Subcutaneous abdominal adipose tissue (tissue), 5 donors: ENCODE data around the gene TM2D3.

Source experiments
- H3K27ac ChIP-seq: one replicate; pipeline ENCODE4 v1.7.0; 2013; ENCODE audit warnings: low read depth, mild to moderate bottlenecking, inconsistent platforms, low read length, moderate library complexity
- H3K27me3 ChIP-seq, 5 donors: one replicate each; pipeline ENCODE4 v1.7.0; 2013; ENCODE audit warnings: low read length in 5 of 5, inconsistent platforms in 1 of 5; ENCODE audit not compliant: control insufficient read depth in 5 of 5, insufficient read depth in 4 of 5
- H3K36me3 ChIP-seq, 5 donors: one replicate each; pipeline ENCODE4 v1.7.0; 2013; ENCODE audit warnings: low read length in 5 of 5; ENCODE audit not compliant: control insufficient read depth in 5 of 5, insufficient read depth in 5 of 5
- H3K4me1 ChIP-seq, 5 donors: one replicate each; pipeline ENCODE4 v1.7.0; 2013; ENCODE audit warnings: low read length in 5 of 5, mild to moderate bottlenecking in 3 of 5, moderate library complexity in 1 of 5; ENCODE audit not compliant: control insufficient read depth in 5 of 5, insufficient read depth in 5 of 5
- H3K4me3 ChIP-seq, 5 donors: one replicate each; pipeline ENCODE4 v1.7.0; 2013; ENCODE audit warnings: low read length in 5 of 5, low read depth in 1 of 5
- H3K9ac ChIP-seq, 5 donors: one replicate each; pipeline ENCODE4 v1.7.0; 2013; ENCODE audit warnings: low read length in 5 of 5, mild to moderate bottlenecking in 4 of 5, moderate library complexity in 3 of 5
- H3K9me3 ChIP-seq, 5 donors: one replicate each; pipeline ENCODE4 v1.7.0; 2013; ENCODE audit warnings: low read length in 5 of 5; ENCODE audit not compliant: control insufficient read depth in 5 of 5
- donor health status: healthy.
- donor health status: healthy.
- donor health status: healthy.
- donor health status: healthy.
- donor health status: healthy.

The TM2D3 gene

DNA sequence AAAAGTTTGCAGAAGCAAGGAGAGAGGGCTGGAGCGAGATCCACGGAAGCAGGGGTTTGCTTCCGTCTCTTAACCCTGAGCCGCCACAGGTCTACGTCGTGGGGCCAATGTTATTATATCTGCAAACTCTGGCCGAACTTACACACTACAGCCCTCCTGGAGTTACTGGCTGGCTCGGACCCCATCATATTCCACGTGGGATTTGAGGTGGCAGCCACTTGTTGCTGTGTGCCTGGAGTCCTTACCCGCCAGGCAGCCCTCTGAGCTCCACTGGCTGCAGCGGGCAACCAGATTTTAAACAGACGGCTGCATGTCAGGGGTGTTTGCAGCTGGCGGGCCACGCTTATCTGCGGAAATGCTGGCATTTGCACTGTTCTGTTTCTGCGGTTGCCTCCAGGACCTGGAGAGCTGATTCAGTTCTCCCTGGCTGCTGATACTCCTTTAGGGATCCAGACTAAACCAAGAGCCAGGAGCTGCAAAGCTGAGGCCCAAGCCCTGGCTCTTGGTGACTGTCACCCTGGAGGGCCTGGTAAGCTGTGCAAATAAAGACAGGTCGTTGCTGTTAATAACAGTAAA is 34.7 kb downstream of the TM2D3 start:
- H3K27ac ChIP-seq = no peak overlapping the region

DNA sequence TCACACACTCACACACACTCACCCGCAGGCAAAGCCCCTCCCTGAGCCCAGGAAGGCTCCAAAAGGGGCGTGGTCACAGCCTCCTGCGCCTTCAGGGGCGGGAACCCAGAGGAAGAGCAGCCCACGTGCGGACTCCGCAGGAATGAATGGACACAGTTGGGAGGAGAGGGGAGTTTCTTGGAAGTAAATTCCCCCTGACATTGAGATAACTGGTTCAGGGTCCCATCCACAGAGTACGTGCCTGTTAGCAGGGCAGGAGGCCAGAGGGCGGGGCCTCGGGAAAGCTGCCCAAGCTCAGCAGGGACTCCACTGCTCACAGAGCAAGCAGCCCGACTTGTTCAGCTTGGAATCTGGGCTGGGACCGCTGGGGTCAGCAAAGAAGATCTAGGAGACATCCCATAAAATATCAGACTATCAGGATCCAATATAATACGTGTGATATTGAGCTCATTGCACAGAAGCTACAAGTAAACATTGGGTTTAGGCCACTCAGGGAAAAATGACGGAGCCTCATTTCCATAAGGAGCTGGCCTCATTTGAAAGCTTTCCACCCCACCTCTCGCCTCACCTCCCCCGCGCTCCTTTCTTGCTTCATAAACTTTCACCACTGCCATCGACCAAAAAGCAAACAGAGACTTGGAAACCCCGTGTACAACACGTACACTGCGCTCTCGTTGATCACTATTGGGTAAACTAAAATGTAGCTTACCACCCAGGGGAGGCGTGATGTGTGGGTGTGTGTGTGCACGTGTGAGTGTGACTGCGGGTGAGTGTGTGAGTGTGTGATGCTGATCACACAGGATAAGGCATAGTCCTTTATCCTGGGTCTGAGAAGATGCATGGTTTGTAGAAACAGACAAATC is 36.0 kb downstream of the TM2D3 start:
- peaks cover 0 to 3% (median 0%) of the 10 kb centered on the region in 5 donors for H3K27me3 ChIP-seq
- H3K27ac ChIP-seq = no peak overlapping the region
- peaks cover 0 to 4% (median 0%) of the 10 kb centered on the region in 5 donors for H3K36me3 ChIP-seq
- H3K9ac ChIP-seq = peak overlapping the region in 2 of 5 donors; percentile 32 to 34
- no peaks in the 10 kb centered on the region for H3K9me3 ChIP-seq
- H3K4me1 ChIP-seq = peaks cover 8 to 67% (median 31%) of the 10 kb centered on the region in 5 donors
- H3K4me3 ChIP-seq = peak overlapping the region in 4 of 5 donors; percentile 19 to 49 (median 34)

More for the DNA sequence above, 34.7 kb downstream of the TM2D3 start:
- Histone ChIP-seq H3K9me3 (no peaks in the 10 kb centered on the region), H3K4me1 (peaks cover 7 to 57% (median 33%) of the 10 kb centered on the region in 5 donors), H3K9ac (no peak overlapping the region), H3K36me3 (peaks cover 0 to 5% (median 0%) of the 10 kb centered on the region in 5 donors), H3K4me3 (no peak overlapping the region), H3K27me3 (peaks cover 0 to 3% (median 0%) of the 10 kb centered on the region in 5 donors)

DNA sequence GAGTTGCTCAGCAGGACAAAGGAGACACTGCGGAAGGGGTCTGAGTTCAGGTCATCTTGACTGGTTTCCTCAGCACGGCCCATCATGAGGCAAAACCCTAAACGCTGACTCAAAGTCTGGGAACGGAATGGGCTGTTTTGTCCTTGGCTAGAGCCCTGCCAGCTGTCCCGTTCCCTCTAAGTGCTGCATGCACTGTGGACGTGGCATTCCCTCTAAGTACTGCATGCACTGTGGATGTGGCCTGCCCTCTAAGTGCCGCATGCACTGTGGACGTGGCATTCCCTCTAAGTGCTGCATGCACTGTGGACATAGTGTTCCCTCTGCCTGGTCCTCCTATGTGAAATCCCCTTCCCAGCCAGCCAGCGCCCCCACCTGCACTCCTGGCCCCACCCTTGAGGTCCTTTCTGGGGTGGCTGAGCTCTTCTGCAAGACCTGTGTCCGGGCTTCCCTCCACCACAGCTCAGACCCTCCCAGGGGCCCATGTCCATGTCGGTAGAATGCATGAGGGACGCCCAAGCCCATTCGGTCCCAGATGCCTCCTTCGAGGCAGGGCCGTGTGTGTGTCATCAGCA is 36.7 kb downstream of the TM2D3 start:
- Histone ChIP-seq H3K27me3 (peaks cover 0 to 3% (median 0%) of the 10 kb centered on the region in 5 donors), H3K27ac (no peak overlapping the region), H3K9ac (no peak overlapping the region), H3K9me3 (no peaks in the 10 kb centered on the region), H3K4me1 (peaks cover 8 to 67% (median 31%) of the 10 kb centered on the region in 5 donors), H3K36me3 (peaks cover 0 to 4% (median 0%) of the 10 kb centered on the region in 5 donors), H3K4me3 (peak overlapping the region in 2 of 5 donors; percentile 19 to 32)

GRCh38 chr15:101614761-101615160 is 37.4 kb downstream of the TM2D3 start:
- H3K27ac ChIP-seq = no peak overlapping the region

DNA sequence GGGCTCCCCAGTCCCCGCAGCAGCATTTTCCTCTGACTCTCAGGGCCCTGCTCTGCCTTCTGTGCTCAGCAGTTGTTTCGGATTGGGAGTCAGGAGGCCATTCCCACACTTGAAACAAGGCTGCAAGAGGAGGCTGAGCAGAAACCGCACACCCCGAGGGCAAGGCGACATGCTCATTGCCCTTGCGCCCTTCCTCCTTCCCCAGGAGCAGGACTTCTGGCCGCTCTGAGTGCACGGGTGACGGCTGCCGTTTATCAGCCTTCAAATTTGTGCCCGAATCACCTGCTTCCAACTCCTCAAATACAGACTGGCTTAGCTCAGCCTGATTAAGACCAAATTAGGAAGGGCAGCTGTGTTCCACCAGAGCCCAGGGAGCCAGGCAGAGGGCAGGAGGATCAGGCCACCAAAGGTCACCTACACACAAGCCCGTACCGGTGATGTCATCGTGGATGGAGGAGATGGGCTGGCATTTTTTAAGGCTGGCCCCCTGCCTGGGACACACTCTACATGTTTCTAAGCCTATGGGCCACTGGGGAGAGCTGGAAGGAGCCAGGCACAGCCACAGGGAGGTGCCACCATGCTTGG is 38.1 kb downstream of the TM2D3 start:
- Histone ChIP-seq H3K4me1 (peaks cover 8 to 67% (median 31%) of the 10 kb centered on the region in 5 donors), H3K4me3 (no peak overlapping the region), H3K9me3 (no peaks in the 10 kb centered on the region), H3K36me3 (no peaks in the 10 kb centered on the region), H3K27me3 (peaks cover 0 to 3% (median 0%) of the 10 kb centered on the region in 5 donors), H3K9ac (no peak overlapping the region), H3K27ac (no peak overlapping the region)

More at GRCh38 chr15:101614761-101615160, 37.4 kb downstream of the TM2D3 start:
- Histone ChIP-seq H3K27me3 (peaks cover 0 to 3% (median 0%) of the 10 kb centered on the region in 5 donors), H3K36me3 (peaks cover 0 to 4% (median 0%) of the 10 kb centered on the region in 5 donors), H3K4me1 (peaks cover 8 to 67% (median 31%) of the 10 kb centered on the region in 5 donors), H3K9me3 (no peaks in the 10 kb centered on the region), H3K9ac (no peak overlapping the region), H3K4me3 (no peak overlapping the region)

- H3K27me3 ChIP-seq = peaks cover 0 to 3% (median 0%) of the 10 kb centered on the region in 5 donors
- H3K27ac ChIP-seq = no peak overlapping the region
- no peaks in the 10 kb centered on the region for H3K9me3 ChIP-seq
- no peak overlapping the region for H3K9ac ChIP-seq
- peaks cover 8 to 67% (median 31%) of the 10 kb centered on the region in 5 donors for H3K4me1 ChIP-seq
- H3K4me3 ChIP-seq = no peak overlapping the region
- no peaks in the 10 kb centered on the region for H3K36me3 ChIP-seq
These were observed 38.8 kb downstream of the TM2D3 start for GRCh38 chr15:101613130-101614000.

DNA sequence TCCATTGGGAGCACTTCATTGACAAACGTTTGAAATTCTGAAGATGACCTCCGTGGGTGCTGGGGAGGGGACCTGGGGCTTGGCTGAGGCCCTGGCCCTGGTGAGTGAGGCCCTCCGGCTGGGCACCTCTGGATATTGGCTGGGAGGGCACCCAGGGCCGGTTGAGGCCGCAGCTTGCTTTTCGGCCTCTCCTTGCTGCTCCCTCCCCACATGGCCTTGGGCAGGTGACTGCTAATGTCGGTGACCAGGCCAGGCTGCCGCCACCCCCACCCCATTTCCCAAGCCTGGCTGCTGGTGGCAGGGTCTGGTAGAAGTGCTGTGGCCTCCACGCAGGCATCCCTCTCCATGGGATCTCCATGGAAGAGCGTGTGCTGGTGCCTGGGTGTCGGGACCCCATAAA is 39.5 kb downstream of the TM2D3 start:
- Histone ChIP-seq H3K27me3 (peaks cover 0 to 3% (median 0%) of the 10 kb centered on the region in 5 donors), H3K27ac (no peak overlapping the region), H3K4me3 (no peak overlapping the region), H3K4me1 (peaks cover 8 to 60% (median 30%) of the 10 kb centered on the region in 5 donors), H3K36me3 (no peaks in the 10 kb centered on the region), H3K9me3 (no peaks in the 10 kb centered on the region), H3K9ac (no peak overlapping the region)

GRCh38 chr15:101611580-101612299 is 40.4 kb downstream of the TM2D3 start:
- no peaks in the 10 kb centered on the region for H3K36me3 ChIP-seq
- H3K9ac ChIP-seq = no peak overlapping the region
- H3K4me1 ChIP-seq = peaks cover 8 to 50% (median 29%) of the 10 kb centered on the region in 5 donors
- H3K4me3 ChIP-seq = no peak overlapping the region
- H3K9me3 ChIP-seq = no peaks in the 10 kb centered on the region
- no peak overlapping the region for H3K27ac ChIP-seq
- H3K27me3 ChIP-seq = peaks cover 0 to 3% (median 0%) of the 10 kb centered on the region in 5 donors
